SK-MEL-5 (cell line): ENCODE measurements around the gene FAM98A. TPM values are rescaled to one million over a fixed set of nuclear protein-coding genes. Genes with fewer than 3 reads are reported as not detected.

Source experiments
- DNase-seq: peaks from one replicate; pipeline ENCODE4 v3.0.0-alpha.2; 2016; ENCODE audit warnings: low read depth, low spot score
- in situ Hi-C: cut with HindIII; loops from 2 replicates; pipeline ENCODE4 v1.10.0; 2016; ENCODE audit warnings: low sequenced_read_pairs, high pct_unique_total_duplicates, low pct_unique_long_range_greater_than_20kb
- small RNA-seq, 2 experiments: library from RNA; depleted of rRNA; stranded (forward); fragments of <200 nt; gene quantifications; one replicate each; pipeline ENCODE3, GENCODE V24; 2014
- total RNA-seq: library from RNA; depleted of rRNA; stranded (reverse); fragments of >200 nt; shearing (Covaris generic); gene quantifications from 2 replicates; pipeline ENCODE4 v1.2.3, GENCODE V29; 2014; rRNA removed

The FAM98A gene
- total RNA-seq, 1 experiment from 2014 or later: 30.5 TPM

- no peak for DNase-seq
- in situ Hi-C loops: no loop called here
Measured at GRCh38 chr2:33555681-33556080, 43.4 kb downstream of the FAM98A start.

GRCh38 chr2:33552758-33553461 lies 46.2 kb downstream of the FAM98A start:
- DNase-seq: no peak
- in situ Hi-C loops: no loop called here

- in situ Hi-C loops: no loop called here
- no peak for DNase-seq
Measured at GRCh38 chr2:33550206-33550605, 48.9 kb downstream of the FAM98A start.

GRCh38 chr2:33541243-33541642 lies 57.9 kb downstream of the FAM98A start:
- DNase-seq: no peak
- in situ Hi-C loops: no loop called here

- peak; percentile 45 for DNase-seq
- in situ Hi-C loops: no loop called here
Measured at GRCh38 chr2:33535421-33535820, 63.7 kb downstream of the FAM98A start.

Small RNA genes lying within 50 kb of the gene (small RNA-seq; reads per million reads assigned to genes)
- 0 reads per million in 2 experiments for gene ATP6V0E1P3

Other genes starting within 250 kb of the FAM98A start
- 25.8 and 26.3 TPM in 2 replicates for gene RASGRP3, start 122.7 kb downstream of the FAM98A start, total RNA-seq